Rectal smooth muscle tissue (tissue), 1 donor: ENCODE data around the gene KANSL3.

ENCODE experiments used
- H3K27ac ChIP-seq: one replicate; pipeline ENCODE4 v1.7.0; 2013; ENCODE audit warnings: low read depth, low read length, inconsistent platforms
- H3K27me3 ChIP-seq: one replicate; pipeline ENCODE4 v1.7.0; 2013; ENCODE audit warnings: low read length; ENCODE audit not compliant: control insufficient read depth, insufficient read depth
- H3K36me3 ChIP-seq: one replicate; pipeline ENCODE4 v1.7.0; 2013; ENCODE audit warnings: low read length; ENCODE audit not compliant: control insufficient read depth, insufficient read depth
- H3K4me1 ChIP-seq: one replicate; pipeline ENCODE4 v1.7.0; 2013; ENCODE audit warnings: low read length; ENCODE audit not compliant: control insufficient read depth, insufficient read depth
- H3K4me3 ChIP-seq: one replicate; pipeline ENCODE4 v1.7.0; 2013; ENCODE audit warnings: low read length
- H3K9ac ChIP-seq: one replicate; pipeline ENCODE4 v1.7.0; 2013; ENCODE audit warnings: low read length

KANSL3 gene

DNA sequence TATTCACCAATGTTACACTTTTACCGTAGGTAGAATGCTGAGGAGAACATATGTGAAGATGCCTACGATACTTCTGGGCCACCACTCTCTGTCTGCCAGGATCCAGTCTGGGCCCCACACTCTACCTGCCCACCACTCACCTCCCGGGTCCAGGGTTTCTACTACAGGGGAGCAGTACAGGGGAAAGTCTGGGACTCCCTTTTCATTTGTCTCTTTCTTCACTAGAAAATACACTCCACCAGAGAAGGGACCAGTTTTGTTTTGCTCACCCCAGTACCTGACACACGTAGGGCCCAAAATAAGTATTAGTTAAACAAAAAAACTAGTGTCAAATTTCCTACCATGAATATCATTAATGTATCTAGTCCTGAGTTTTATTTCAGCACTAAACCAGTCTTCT is 21.1 kb downstream of the KANSL3 start:
- no peak overlapping the region for H3K4me3 ChIP-seq
- no peak overlapping the region for H3K27ac ChIP-seq
- H3K27me3 ChIP-seq = no peaks in the 10 kb centered on the region
- no peak overlapping the region for H3K9ac ChIP-seq
- peaks cover 23% of the 10 kb centered on the region for H3K36me3 ChIP-seq
- H3K4me1 ChIP-seq = no peaks in the 10 kb centered on the region

DNA sequence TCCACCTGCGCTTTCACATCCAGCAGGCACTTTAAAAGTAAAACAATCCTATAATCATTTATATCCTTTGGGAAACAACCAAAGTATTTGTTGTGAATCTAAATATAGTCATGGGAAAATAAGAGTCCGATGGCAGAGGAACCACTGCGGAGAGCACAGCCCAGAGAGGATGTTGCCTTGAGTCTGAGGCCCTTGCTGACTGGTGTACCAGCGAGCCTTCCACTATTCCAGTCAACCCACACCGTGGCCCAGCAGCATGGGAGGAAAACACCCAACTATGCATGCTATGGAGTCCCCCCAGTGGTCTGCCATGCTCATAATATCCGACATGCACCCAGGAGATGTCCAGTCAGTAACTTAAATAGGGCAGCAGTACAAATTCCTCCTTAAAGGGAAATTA is 21.6 kb downstream of the KANSL3 start:
- Histone ChIP-seq H3K27ac (no peak overlapping the region), H3K9ac (no peak overlapping the region), H3K27me3 (no peaks in the 10 kb centered on the region), H3K4me3 (no peak overlapping the region), H3K36me3 (peaks cover 23% of the 10 kb centered on the region), H3K4me1 (no peaks in the 10 kb centered on the region)

DNA sequence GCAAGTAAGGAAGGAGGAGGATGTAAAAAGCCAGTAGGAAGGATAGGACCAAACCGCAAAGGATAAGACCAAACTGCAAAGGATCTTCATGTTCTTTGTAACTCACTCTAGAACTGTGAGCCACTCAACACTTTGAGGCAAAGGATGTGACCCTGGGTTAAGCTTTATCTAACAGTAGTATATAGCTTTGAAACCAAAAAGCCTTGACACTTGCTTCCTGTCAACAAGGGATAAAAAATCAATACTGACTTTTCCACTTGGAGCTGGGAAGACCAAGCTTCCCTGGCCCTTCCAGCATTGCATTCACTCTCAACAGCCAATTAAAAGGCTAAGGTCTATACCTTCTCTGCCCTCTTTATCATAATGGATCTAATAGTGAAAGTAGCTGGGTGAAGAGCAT is 22.0 kb downstream of the KANSL3 start:
- no peak overlapping the region for H3K4me3 ChIP-seq
- H3K27ac ChIP-seq = no peak overlapping the region
- no peaks in the 10 kb centered on the region for H3K27me3 ChIP-seq
- H3K4me1 ChIP-seq = no peaks in the 10 kb centered on the region
- peaks cover 27% of the 10 kb centered on the region for H3K36me3 ChIP-seq
- no peak overlapping the region for H3K9ac ChIP-seq

DNA sequence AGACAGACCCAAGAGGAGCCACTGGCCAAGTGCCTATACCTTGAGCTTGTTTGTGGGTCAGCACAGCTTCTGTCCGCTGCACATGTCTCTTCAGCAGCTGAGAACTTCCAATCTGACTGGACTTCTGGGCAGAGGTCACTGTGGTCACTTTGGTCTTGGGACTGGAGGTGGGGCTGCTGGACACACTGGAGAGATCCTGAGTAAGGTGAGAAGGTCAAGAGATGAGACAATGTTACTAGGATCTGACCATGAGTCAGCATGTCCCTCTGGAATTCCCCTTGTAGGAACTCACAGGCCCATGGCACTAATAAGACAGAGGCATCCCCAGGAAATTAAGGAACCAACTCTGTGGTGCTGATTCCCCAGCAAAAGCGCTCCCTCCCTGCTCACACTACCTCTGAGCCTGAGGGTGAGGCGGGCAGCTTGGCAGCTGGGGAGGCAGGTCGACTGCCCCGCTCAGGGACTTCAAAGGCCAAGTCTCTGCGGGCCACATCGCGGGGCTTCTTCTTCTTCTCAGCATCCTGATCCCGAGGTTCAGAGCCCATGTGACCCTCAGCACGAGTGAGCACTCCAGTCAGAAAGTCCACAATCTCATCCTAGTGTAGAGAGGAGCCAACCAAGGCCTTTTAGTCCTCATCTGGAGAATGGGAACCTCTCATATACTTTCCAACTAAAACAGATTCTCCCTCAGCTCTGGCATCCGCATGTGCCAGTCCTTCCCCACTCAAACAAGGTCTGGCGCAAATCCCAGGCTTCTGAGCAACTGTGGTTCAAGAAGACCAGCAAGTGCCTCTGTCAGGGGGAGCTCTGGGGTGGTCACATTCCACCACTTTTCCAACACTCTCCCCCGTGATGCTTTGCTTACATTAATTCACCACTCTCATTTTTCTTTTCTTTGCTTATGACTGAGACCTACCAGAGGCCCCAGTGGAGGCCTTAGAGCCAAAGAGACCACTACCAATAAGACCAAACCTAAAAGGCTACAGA is 29.4 kb downstream of the KANSL3 start:
- Histone ChIP-seq H3K27ac (no peak overlapping the region), H3K27me3 (no peaks in the 10 kb centered on the region), H3K4me1 (no peaks in the 10 kb centered on the region), H3K36me3 (peaks cover 73% of the 10 kb centered on the region), H3K9ac (no peak overlapping the region), H3K4me3 (no peak overlapping the region)

DNA sequence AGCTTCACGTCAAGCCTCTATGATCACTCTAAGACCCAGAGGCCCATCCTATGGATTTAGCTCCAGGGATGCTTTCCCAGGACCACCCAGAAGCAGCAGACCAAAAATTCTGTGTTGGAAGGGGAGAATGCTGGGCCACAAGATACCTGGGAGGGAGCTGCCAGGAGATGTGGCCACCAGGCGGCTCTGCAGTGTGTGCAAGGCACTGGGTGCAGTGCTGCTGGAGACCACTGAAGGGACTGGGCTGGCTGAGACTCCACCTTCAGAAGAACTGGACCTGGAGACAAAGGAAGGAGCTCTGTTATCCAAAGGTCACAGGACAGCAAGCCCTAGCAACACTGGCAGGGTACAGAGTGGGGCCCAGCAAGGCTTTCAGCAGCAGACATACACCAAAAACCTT is 34.0 kb downstream of the KANSL3 start:
- Histone ChIP-seq H3K9ac (no peak overlapping the region), H3K4me3 (no peak overlapping the region), H3K27ac (no peak overlapping the region), H3K27me3 (no peaks in the 10 kb centered on the region), H3K36me3 (peaks cover 67% of the 10 kb centered on the region), H3K4me1 (no peaks in the 10 kb centered on the region)

DNA sequence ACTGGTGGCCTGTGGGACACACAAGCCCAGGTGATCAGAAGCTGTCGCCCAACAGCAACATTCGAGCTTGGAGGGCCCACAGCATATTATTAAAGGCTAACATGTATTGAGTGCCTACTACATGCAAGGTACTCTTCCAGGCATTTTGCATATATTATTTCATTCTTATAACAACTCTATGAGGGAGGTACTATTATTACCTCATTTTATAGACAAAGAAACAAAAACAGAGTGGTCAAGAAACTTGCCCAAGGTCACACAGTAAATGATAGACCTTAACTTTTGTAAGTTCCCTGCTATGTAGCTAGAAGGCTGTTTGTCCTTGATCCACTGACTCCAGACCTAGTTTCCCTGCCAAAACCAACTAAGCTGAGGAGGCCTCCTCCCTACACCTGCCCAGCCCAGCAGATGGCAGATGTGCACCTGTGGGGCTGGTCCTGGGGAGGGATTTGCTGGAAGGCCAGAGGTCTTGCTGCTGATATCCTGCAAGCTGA is 35.7 kb downstream of the KANSL3 start:
- Histone ChIP-seq H3K4me3 (no peak overlapping the region), H3K27me3 (no peaks in the 10 kb centered on the region), H3K9ac (no peak overlapping the region), H3K36me3 (peaks cover 50% of the 10 kb centered on the region), H3K4me1 (no peaks in the 10 kb centered on the region), H3K27ac (no peak overlapping the region)

DNA sequence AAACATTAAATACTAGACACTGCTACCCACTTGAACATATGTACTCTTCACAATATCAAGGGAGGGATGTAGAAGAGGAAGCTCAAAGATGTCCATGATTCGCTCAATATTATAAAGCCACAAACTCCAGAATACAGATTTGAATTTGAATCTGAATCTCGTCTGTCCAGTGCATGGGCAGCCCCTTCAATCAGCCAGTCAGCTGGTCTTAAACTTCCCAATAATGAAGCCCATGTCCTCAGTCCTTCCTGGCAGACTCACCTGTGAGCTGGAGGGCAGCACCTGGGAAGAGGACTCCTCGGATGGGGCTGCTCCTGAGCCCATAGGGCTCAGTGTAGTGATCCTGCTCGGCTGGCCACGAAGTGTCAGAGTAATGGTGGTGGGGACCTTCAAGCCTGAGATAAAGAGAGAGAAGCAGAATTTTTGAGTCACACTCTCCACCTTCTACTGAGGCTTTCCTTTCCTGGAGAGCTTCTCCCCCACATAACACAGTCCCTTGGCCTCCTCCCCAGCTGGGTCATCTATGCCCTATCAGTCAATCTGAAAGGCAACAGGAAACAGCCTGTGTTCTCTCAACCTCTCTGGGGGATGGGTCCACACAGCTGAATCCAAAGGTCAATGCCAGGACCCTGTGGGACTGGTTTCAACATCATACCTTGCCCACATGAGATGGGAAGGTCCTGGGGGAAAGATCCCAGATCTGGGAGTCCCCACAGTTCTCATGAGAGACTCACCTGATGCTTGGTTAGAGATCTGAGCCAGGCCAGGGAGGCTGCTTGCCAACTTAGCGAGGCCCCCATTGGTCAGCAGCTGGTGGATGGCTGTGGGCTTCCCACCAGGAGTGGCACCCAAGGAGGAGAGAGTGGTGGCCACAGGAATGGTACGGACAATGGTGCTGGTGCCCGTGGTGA is 36.5 kb downstream of the KANSL3 start:
- Histone ChIP-seq H3K27me3 (no peaks in the 10 kb centered on the region), H3K4me3 (no peak overlapping the region), H3K9ac (no peak overlapping the region), H3K4me1 (no peaks in the 10 kb centered on the region), H3K27ac (no peak overlapping the region), H3K36me3 (peaks cover 45% of the 10 kb centered on the region)

DNA sequence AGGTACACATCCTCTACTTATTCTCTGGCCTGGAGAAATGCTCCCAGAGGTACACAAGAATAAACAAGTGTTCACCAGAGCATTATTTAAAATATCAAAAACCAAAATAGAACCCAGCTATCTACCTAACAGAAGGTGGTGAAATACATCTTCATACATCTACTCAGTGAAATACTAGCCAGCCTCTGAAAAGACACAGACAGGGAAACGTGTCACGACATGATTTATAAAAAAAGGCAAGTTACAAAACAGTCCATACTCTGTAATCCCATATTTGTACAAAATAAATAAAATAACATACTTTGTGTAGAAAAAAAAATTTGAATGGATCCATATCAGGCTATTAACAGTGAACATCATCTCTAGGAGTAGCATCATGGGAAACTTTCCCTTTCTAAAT is 38.2 kb downstream of the KANSL3 start:
- Histone ChIP-seq H3K4me3 (no peak overlapping the region), H3K4me1 (no peaks in the 10 kb centered on the region), H3K27ac (no peak overlapping the region), H3K36me3 (peaks cover 35% of the 10 kb centered on the region), H3K27me3 (no peaks in the 10 kb centered on the region), H3K9ac (no peak overlapping the region)

DNA sequence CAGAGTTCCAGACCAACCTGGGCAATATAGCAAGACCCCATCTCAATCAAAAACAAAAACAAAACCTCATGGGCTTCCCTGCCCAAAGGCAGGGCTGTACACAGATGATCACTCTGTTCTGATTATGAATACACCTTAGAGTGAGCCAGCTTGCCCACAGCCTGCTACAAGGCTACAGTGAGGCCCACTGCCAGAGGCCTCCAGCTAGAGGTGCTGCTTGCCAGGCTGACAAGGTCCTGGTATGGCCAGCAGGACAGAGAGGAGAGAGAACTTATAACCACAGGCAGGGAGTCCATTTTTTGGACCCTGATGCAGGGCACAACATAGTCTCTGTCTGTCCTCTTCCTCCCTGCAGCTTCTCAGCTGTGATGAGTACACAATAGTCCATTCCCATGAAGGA is 41.5 kb downstream of the KANSL3 start:
- no peaks in the 10 kb centered on the region for H3K4me1 ChIP-seq
- no peak overlapping the region for H3K4me3 ChIP-seq
- peaks cover 20% of the 10 kb centered on the region for H3K36me3 ChIP-seq
- no peaks in the 10 kb centered on the region for H3K27me3 ChIP-seq
- no peak overlapping the region for H3K27ac ChIP-seq
- H3K9ac ChIP-seq = no peak overlapping the region

DNA sequence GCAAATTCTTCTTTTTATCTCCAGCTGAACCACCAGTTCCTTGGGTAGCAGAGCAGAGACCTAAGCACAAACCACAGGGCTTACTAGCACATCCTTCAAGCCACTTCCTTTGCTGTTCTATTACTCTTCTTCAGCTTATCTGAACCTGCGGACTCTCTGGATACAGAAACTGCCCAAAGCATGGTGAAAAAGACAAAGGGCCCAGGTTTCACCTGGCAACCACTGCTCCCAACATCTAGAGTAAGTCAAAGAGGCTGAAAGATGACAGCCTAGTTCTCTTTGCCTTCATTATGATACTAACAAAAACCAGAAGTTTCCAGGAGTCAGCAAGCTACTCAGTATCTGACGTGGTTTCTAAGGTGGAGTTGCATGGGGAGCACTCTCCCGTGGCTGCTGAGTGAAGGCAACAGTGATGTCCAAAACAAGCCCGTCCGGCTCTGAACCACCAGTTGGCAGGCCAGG is 43.4 kb downstream of the KANSL3 start:
- Histone ChIP-seq H3K27ac (no peak overlapping the region), H3K27me3 (no peaks in the 10 kb centered on the region), H3K4me3 (no peak overlapping the region), H3K4me1 (no peaks in the 10 kb centered on the region), H3K9ac (no peak overlapping the region), H3K36me3 (peaks cover 16% of the 10 kb centered on the region)

DNA sequence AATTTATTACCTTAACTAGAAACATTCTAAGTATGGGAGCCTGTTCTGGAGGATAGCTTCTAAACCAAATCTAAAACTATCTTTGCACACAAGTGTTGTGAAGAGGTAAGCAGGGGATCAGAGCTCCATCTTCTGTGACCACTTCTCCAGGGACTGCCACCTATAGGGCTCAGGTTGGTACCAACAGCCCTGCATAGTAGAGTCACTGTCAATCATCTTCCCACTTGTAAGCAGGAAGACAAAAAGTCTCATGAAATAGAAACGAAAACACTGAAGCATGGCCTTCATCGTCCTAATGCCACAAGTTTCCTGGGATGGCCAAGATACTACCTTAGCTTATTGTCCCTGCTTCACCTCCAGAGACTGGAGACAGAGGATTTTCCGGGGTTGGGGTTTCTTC is 43.8 kb downstream of the KANSL3 start:
- Histone ChIP-seq H3K4me3 (no peak overlapping the region), H3K27ac (no peak overlapping the region), H3K27me3 (no peaks in the 10 kb centered on the region), H3K36me3 (peaks cover 16% of the 10 kb centered on the region), H3K4me1 (no peaks in the 10 kb centered on the region), H3K9ac (no peak overlapping the region)

DNA sequence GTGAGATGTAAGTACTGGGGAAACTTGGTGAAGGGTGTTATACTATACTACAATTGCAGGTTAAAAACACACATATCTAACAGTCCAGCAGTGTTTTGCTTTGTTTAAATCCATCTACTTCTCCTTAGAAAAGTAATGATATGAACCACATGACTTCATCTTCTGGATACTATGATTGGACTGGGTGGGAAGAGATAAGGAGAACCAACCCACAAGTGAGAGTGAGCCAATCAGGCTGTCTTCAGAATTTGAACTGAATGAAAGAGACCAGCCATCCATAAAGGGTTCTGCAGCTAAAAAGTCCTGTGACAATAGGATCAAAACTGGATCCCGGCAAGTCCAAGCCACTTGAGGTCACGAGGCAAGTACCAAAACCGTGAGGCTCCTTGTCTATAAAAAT is 46.6 kb downstream of the KANSL3 start:
- Histone ChIP-seq H3K4me1 (no peaks in the 10 kb centered on the region), H3K9ac (no peak overlapping the region), H3K36me3 (peaks cover 16% of the 10 kb centered on the region), H3K27me3 (no peaks in the 10 kb centered on the region), H3K27ac (no peak overlapping the region), H3K4me3 (no peak overlapping the region)
